Measurements from ENCODE around the gene KRT7.
A peak's percentile ranks its signal among the peaks of the same experiment; 100 is the strongest.
"Not testable (repeated sequence)": the region's sequence is repeated elsewhere in the genome, so short reads cannot be mapped to it uniquely, and the experiment has no call there.

Gene KRT7

GRCh38 chr12:52243856-52244614 is 11.0 kb downstream of the KRT7 start:
- peak; percentile 23 to 46 (median 24) for DNase-seq (ENCODE audit: low read depth in 3 of 3)

- no peak for DNase-seq (ENCODE audit: low read depth in 3 of 3)
Measured at GRCh38 chr12:52244615-52244994, 11.6 kb downstream of the KRT7 start.

- no peak for DNase-seq (ENCODE audit: low read depth in 3 of 3)
Measured at GRCh38 chr12:52245259-52245961, 12.4 kb downstream of the KRT7 start.

DNA sequence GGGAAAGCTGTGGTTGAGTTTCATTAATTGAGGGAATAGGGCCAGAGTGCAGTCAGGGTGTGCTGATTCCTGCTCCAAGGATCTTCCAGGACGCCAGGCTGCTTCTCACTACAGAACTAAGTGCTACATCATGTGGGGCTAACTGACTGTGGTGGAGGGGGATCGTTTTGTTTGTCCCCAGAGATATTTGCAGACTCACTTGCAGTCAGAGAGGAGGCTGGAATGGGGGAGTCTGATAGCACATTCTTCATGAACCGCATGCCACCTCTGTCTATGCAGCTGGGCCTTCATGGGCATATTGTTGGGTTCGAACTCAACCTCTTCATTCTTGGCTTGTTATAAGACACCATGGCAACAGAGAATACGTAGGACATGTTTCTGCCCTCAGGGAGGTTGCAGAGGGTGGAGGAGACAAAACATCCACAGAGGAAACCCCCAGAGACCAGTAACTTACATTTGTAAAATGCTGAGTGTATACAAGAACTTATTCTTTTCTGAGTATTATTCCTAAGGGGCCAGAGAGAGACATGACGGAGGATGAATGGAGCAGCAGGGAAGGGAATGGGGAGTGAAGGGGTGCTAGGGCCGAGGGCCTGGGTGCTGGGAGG is 13.0 kb downstream of the KRT7 start:
- DNase-seq (ENCODE audit: low read depth in 3 of 3), result no peak

GRCh38 chr12:52246720-52247621 is 13.9 kb downstream of the KRT7 start:
- no peak for DNase-seq (ENCODE audit: low read depth in 3 of 3)

DNA sequence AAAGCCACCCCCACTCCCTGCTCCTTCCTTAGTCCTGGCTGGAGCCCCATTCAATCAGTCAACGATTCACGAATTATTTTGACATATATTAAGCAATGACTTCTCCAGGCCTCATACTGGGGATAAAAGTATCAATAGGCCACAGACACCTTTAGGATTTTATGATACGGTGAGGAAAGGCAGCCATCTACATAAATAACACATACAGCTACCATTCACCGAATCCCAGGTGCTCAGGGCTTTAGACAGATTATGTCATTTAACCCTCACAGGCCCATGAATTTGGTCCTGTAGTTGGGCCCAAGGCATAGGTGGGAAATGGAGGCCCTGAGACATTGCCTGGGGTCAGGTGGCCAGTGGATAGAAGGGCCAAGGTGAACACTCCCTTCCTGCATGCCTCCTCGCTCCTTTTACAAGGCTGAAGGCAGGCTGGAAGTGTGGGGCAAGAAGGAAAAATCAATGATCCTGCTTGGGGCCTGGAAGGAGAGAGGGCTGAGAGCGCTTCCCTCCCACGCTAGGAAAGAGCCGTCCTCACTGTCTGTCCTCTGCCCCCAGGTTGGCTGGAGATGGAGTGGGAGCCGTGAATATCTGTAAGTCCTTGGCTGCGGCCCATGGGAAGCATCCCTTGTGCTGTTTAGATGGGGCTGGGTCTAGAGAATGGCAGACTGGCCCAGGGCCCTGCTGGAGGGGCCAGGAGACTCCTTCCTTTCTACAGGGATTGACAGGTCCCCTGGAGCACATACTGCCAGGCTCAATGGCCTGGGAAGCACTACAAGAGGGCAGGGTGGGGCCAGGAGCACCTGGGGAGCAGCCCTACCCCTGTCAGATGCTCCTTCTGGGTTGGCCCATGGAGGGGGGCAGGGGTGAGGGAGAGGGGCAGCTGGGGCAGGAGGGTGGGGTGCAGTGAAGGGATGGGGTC is 14.8 kb downstream of the KRT7 start:
- DNase-seq (ENCODE audit: low read depth in 3 of 3), result no peak

- DNase-seq (ENCODE audit: low read depth in 3 of 3), result no peak
Measured at GRCh38 chr12:52248541-52249461, 15.8 kb downstream of the KRT7 start.

DNA sequence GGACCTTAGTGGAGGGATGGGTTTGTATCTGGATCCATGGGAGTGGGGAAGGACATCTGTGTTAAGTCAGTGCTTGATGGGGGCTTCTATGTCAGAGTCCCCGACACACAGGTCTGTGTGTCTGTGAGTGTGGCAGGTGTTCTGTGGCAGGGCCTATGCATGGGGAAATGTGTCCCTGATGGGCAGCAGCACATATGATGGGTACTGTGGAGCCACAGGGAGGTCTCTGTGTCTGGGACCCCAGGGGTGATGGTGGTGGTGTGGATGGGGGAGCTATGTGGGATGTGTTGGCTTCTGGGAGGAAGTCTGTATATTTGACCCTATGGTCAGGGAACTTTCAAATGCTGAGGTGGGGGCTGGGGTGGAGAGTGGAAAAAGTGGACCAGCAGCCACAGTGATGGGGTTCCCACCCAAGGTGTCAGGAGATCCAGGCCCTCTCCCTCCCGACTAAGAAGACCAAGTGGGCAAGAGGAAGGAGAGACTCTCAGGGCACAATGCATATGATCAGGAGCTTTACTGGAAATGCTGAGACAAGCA is 16.5 kb downstream of the KRT7 start:
- no peak for DNase-seq (ENCODE audit: low read depth in 3 of 3)

DNA sequence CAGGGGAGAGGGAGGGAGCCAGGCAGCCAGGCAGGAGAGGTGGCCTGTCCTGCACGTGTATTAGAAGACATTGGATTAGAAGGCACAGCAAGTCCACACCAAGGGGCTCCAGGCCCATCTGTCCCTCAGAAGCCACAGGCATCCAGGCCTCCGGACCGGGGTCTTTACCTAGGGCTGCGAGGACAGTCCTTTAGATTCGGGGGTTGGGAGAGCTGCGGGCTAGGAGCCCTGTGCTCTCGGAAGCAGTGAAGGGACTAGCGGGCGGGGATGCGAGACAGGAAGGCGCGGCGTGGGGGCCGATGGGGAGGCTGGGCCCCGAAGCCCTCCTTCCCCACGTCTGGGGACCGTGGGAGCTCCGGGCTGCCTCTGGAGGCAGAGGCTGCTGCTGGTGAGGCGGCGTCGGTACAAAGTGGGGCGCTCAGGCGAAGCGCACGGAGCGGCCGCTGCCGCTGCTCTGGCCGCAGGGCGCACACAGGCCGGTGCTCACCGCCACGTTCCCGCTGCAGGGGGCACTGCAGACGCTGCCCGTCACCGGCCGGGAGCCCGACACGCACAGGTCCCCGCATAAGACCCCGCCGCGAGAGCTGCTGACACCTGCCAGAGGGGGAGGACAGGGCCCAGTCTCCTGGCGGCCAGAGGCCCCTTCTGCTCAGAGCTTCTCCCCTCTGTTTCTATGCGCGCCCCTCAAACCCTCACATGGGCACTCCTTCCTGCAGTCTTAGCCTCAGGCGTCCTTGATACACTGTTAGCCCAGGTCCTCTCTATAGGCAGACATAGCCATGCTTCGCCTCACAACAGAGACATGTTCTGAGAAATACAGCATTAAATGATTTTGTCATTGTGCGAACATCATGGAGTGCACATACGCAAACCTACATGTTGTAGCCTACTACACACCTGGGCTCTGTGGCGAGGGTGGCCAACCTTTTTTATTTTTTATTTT is 17.3 kb downstream of the KRT7 start:
- DNase-seq (ENCODE audit: low read depth in 3 of 3), result no peak

GRCh38 chr12:52251367-52252051 is 18.5 kb downstream of the KRT7 start:
- DNase-seq (ENCODE audit: low read depth in 3 of 3), result no peak

- not testable (repeated sequence) for DNase-seq (ENCODE audit: low read depth in 3 of 3)
Measured at GRCh38 chr12:52252175-52252615, 19.2 kb downstream of the KRT7 start.

GRCh38 chr12:52252728-52253343 is 19.8 kb downstream of the KRT7 start:
- no peak for DNase-seq (ENCODE audit: low read depth in 3 of 3)

DNA sequence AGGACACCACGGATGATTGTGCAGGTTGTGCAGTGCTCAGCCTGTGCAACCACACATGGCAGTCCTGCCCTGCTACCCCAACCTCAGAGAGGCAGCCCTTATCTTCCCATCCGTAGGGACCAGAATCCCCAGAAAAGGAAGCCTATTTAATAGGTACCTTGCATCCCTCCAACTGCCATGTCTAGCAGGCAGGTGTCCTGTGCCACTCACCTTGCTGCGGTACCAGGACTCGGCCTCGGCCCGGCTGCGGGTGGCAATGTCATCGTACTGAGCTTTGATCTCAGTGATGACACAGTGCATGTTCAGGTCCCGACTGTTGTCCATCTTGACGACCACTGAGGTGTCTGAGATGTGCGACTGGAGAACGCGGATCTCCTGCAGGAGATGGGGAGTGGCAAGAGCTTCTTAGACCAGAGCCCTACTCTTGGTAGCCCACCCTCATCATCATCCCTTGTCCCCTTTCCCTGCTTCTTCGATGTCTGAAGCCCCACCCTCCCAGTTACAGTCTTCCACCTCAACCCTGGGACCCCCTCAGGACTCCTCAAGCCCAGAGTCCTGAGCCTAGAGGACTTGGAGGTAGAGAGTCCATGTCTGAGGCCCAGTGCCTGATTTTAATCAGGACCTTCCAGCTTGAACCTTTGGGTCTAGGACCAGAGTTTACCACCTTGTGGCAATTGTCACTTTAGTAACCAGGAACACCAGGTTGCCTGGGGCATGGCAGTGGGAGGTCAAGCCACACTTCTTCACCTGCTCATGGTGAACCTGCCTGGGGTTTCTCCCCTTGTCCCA is 20.5 kb downstream of the KRT7 start:
- DNase-seq (ENCODE audit: low read depth in 3 of 3), result no peak

DNA sequence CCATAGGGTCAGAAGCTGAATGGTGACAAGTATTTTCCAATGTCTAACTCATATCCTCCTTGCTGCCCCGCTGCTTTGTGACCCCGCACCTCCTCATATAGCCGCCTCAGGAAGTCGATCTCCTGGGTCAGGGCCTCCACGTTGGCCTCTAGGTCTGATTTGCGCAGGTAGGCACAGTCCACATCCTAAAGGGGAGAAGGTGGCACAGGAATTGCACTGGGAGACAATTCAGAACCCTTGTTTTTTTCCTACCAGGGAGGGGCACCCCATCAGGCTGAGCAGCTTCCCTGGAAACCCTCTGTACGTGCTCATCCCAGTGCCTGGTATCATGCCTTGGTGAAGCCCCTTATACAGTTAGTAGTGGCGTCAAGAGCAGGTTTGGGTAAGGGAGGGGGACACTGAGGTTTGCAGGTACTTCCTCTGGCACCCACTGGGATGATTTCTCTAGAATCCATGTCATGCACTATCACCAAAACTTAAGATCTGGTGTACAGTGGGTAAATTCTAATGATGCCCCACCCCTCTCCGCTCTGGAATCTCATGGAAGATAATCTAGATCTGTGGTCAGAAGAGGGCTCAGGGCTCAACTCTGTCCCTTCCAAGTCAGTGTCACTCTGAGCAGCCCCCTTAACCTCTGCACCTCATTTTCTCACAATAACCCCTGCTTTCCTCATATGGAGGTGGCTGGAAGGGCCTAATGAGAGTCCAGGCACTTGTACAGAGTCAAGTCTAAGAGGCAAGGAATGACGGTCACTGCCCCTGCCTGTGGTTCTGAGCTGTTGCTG is 21.3 kb downstream of the KRT7 start:
- DNase-seq (ENCODE audit: low read depth in 3 of 3), result no peak

DNA sequence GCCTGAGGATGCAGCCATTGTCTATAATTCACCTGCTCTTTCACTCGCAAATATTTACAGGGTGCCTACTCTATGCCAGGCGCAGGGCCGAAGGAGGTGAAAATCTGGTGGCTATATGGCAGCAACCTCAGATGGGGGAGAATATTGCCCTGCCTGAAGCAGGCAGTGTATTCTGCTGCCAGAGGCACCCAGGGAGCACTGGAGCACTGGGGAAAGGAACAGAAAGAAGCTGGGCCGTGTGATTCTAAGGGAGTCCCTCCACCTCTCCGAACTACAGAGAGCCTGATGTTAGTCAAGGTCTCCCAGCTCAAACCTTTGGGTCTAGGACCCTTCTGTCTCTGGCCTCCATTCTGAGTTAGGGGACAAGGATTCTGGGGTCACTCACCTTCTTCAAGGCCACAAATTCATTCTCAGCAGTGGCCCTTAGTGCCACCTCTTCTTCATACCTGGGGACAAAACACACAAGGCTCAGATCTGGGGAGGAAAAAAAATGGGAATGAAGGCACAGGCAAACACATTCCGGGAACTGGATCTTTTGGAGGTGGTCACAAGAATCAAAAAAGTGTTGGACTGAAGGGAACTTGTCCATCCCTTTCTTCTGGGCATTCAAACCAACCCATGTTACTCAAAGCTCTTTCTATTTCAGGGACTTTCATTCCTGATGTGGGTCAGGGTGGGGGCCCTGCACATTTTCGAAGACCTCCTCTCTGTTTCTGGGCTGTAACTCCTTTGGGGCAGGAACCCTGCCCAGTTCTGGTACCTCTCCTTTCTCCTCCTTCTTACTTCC is 22.1 kb downstream of the KRT7 start:
- no peak for DNase-seq (ENCODE audit: low read depth in 3 of 3)
